H1 (cell line): Measurements from ENCODE around the gene DYRK1A. TPM values are rescaled to one million over a fixed set of nuclear protein-coding genes. Genes with fewer than 3 reads are reported as not detected.

Experiments
- CTCF ChIA-PET: fragments of 300-600 bp; sonication (Branson Sonifier 250); formaldehyde crosslinking; loops from one replicate; lab custom pipeline; 2021; ENCODE audit not compliant: partially characterized antibody; lab: Charles Lee
- POLR2A ChIA-PET: fragments of 300-600 bp; sonication (Branson Sonifier 250); formaldehyde crosslinking; loops from one replicate; lab custom pipeline; 2021; ENCODE audit warnings: inconsistent platforms; ENCODE audit not compliant: partially characterized antibody; lab: Charles Lee
- DNase-seq, 2 experiments: peaks; one replicate each; pipeline versions ENCODE4 v3.0.0 to v3.0.0-alpha.2; 2010 to 2022; ENCODE audit warnings: low spot score in 2 of 2, low read depth in 1 of 2, mixed read lengths in 1 of 2
- FAIRE-seq: peaks from 2 replicates; lab custom pipeline; 2011; peaks lifted over from hg19 to GRCh38; lab: Jason Lieb, UNC
- H2AFZ ChIP-seq: 2 replicates; pipeline ENCODE4 v1.8.1; 2012; ENCODE audit warnings: low read length, inconsistent platforms
- H2AK5ac ChIP-seq: 2 replicates; pipeline ENCODE4 v1.6.1; 2013; ENCODE audit warnings: low read depth, low read length
- H2BK120ac ChIP-seq: replicated peaks from 2 replicates; pipeline ENCODE3; 2013; ENCODE audit warnings: low read depth, low read length, inconsistent platforms
- H2BK12ac ChIP-seq: 2 replicates; pipeline ENCODE4 v1.6.1; 2013; ENCODE audit warnings: low read depth, low read length
- H2BK15ac ChIP-seq: 2 replicates; pipeline ENCODE4 v1.6.1; 2013; ENCODE audit warnings: low read length
- H2BK20ac ChIP-seq: 2 replicates; pipeline ENCODE4 v1.6.1; 2013; ENCODE audit warnings: low read length
- H2BK5ac ChIP-seq: 2 replicates; pipeline ENCODE4 v1.6.1; 2013; ENCODE audit warnings: low read depth, low read length
- H3K14ac ChIP-seq: 2 replicates; pipeline ENCODE4 v1.6.1; 2013; ENCODE audit warnings: inconsistent platforms; ENCODE audit not compliant: insufficient read length
- H3K18ac ChIP-seq: 2 replicates; pipeline ENCODE4 v1.6.1; 2013; ENCODE audit warnings: low read length; ENCODE audit errors: extremely low read depth
- H3K23ac ChIP-seq: 2 replicates; pipeline ENCODE4 v1.6.1; 2013; ENCODE audit warnings: inconsistent platforms; ENCODE audit not compliant: insufficient read length
- H3K23me2 ChIP-seq: 2 replicates; pipeline ENCODE4 v1.6.1; 2013; ENCODE audit warnings: low read depth, low read length
- H3K27ac ChIP-seq: 2 replicates; pipeline ENCODE4 v1.6.1; 2011; ENCODE audit warnings: low read depth, low read length, inconsistent platforms
- H3K27me3 ChIP-seq, 4 experiments: replicated peaks in 1 of 4; 1 replicate in 1 of 4; 2 replicates in 3 of 4; pipeline versions ENCODE4 v1.6.1 to v1.8.1; 2011 to 2013; ENCODE audit warnings: low read length in 3 of 4, mild to moderate bottlenecking in 3 of 4, inconsistent platforms in 2 of 4, mixed read lengths in 2 of 4, moderate library complexity in 1 of 4; ENCODE audit not compliant: control insufficient read depth in 3 of 4, insufficient read depth in 3 of 4; ENCODE audit errors: extremely low read depth in 1 of 4
- H3K36me3 ChIP-seq, 4 experiments: 2 replicates each; pipeline versions ENCODE4 v1.6.1 to v1.8.1; 2011 to 2013; ENCODE audit warnings: mild to moderate bottlenecking in 4 of 4, low read length in 3 of 4, moderate library complexity in 2 of 4, control low read depth in 1 of 4, inconsistent platforms in 1 of 4; ENCODE audit not compliant: insufficient read depth in 4 of 4, control insufficient read depth in 2 of 4
- H3K4ac ChIP-seq: replicated peaks from 2 replicates; pipeline ENCODE3; 2013; ENCODE audit warnings: low read length, low read depth, mixed read lengths, inconsistent platforms; ENCODE audit not compliant: insufficient read length
- H3K4me1 ChIP-seq, 4 experiments: replicated peaks in 1 of 4; 1 replicate in 1 of 4; 2 replicates in 3 of 4; pipeline versions ENCODE4 v1.6.1 to v1.8.1; 2011 to 2013; ENCODE audit warnings: low read length in 3 of 4, inconsistent platforms in 2 of 4, mixed read lengths in 1 of 4; ENCODE audit not compliant: insufficient read depth in 4 of 4, control insufficient read depth in 3 of 4
- H3K4me2 ChIP-seq, 2 experiments: 2 replicates each; pipeline versions ENCODE4 v1.6.1 to v1.8.1; 2011 to 2013; ENCODE audit warnings: low read depth in 2 of 2, low read length in 2 of 2, control low read depth in 1 of 2, inconsistent platforms in 1 of 2, mild to moderate bottlenecking in 1 of 2; ENCODE audit not compliant: insufficient read depth in 1 of 2
- H3K4me3 ChIP-seq, 4 experiments: fragments of 200-600, 300-600 bp in 1 of 4; sonication (generic), shearing (Covaris generic), sonication (Bioruptor Twin) in 1 of 4; 2 replicates each; pipeline versions ENCODE4 v1.5.1 to v1.8.1; 2011 to 2016; ENCODE audit warnings: low read length in 4 of 4, low read depth in 3 of 4, control low read depth in 2 of 4, inconsistent platforms in 2 of 4, mild to moderate bottlenecking in 2 of 4, mixed read lengths in 1 of 4, moderate library complexity in 1 of 4; ENCODE audit not compliant: insufficient read depth in 2 of 4; ENCODE audit errors: extremely low read depth in 1 of 4
- H3K56ac ChIP-seq: replicated peaks from 2 replicates; pipeline ENCODE3; 2013; ENCODE audit warnings: low read depth, mild to moderate bottlenecking, mixed read lengths, low read length, inconsistent platforms; ENCODE audit not compliant: insufficient read length
- H3K79me1 ChIP-seq: 2 replicates; pipeline ENCODE4 v1.6.1; 2013; ENCODE audit warnings: low read depth, low read length, control low read depth
- H3K79me2 ChIP-seq, 2 experiments: 2 replicates each; pipeline versions ENCODE4 v1.6.1 to v1.8.1; 2012 to 2013; ENCODE audit warnings: low read length in 2 of 2, mild to moderate bottlenecking in 2 of 2, inconsistent platforms in 1 of 2; ENCODE audit not compliant: insufficient read depth in 2 of 2, control insufficient read depth in 1 of 2
- H3K9ac ChIP-seq, 4 experiments: replicated peaks in 1 of 4; 1 replicate in 1 of 4; 2 replicates in 3 of 4; pipeline versions ENCODE4 v1.6.1 to v1.8.1; 2011 to 2013; ENCODE audit warnings: low read depth in 3 of 4, low read length in 3 of 4, control low read depth in 2 of 4, mild to moderate bottlenecking in 2 of 4, moderate library complexity in 2 of 4, inconsistent platforms in 1 of 4; ENCODE audit errors: extremely low read depth in 1 of 4
- H3K9me3 ChIP-seq, 2 experiments: 2 replicates each; pipeline versions ENCODE4 v1.6.1 to v1.8.1; 2012 to 2013; ENCODE audit warnings: mild to moderate bottlenecking in 2 of 2, moderate library complexity in 2 of 2, control low read depth in 1 of 2, inconsistent platforms in 1 of 2, low read depth in 1 of 2, low read length in 1 of 2, mixed read lengths in 1 of 2; ENCODE audit not compliant: insufficient read depth in 2 of 2
- H4K20me1 ChIP-seq, 2 experiments: replicated peaks in 1 of 2; 2 replicates each; pipeline versions ENCODE3 to v1.8.1; 2011 to 2013; ENCODE audit warnings: inconsistent platforms in 2 of 2, low read length in 2 of 2, mild to moderate bottlenecking in 1 of 2; ENCODE audit not compliant: insufficient read depth in 2 of 2, control insufficient read depth in 1 of 2
- H4K5ac ChIP-seq: 2 replicates; pipeline ENCODE4 v1.6.1; 2013; ENCODE audit warnings: low read length, low read depth, mixed read lengths, inconsistent platforms; ENCODE audit not compliant: insufficient read length
- H4K8ac ChIP-seq: 2 replicates; pipeline ENCODE4 v1.8.0; 2013; ENCODE audit warnings: mild to moderate bottlenecking, moderate library complexity, low read length, inconsistent platforms; ENCODE audit not compliant: insufficient read depth; ENCODE audit errors: extremely low read depth
- H4K91ac ChIP-seq: replicated peaks from 2 replicates; pipeline ENCODE3; 2013; ENCODE audit warnings: low read length, mixed read lengths, inconsistent platforms; ENCODE audit not compliant: insufficient read length
- CBX5 ChIP-seq: fragments of 300-800, 300-1000 bp; sonication (generic); IDR thresholded peaks from 2 replicates; pipeline ENCODE4 v1.7.1; 2016; ENCODE audit warnings: antibody characterized with exemption, low read length, low read depth
- CBX8 ChIP-seq: fragments of 300-800, 300-1000 bp; sonication (generic); IDR thresholded peaks from 2 replicates; pipeline ENCODE4 v1.7.1; 2016; ENCODE audit warnings: low read depth, low read length, borderline replicate concordance
- CREB1 ChIP-seq: IDR thresholded peaks from 2 replicates; pipeline ENCODE4 v1.6.1; 2012; ENCODE audit warnings: inconsistent platforms
- CTCF ChIP-seq, 3 experiments: IDR thresholded peaks; 1 replicate in 2 of 3; 2 replicates in 1 of 3; pipeline versions ENCODE4 v1.5.1 to v1.6.1; 2011; ENCODE audit warnings: low read length in 3 of 3, mild to moderate bottlenecking in 3 of 3, inconsistent platforms in 2 of 3, low read depth in 1 of 3, moderate library complexity in 1 of 3; ENCODE audit not compliant: insufficient read depth in 1 of 3; ENCODE audit errors: control extremely low read depth in 1 of 3
- EP300 ChIP-seq, 2 experiments: IDR thresholded peaks; 1 replicate in 1 of 2; 2 replicates in 1 of 2; pipeline ENCODE4 v1.6.1; 2011 to 2012; ENCODE audit warnings: low read depth in 2 of 2, low read length in 2 of 2, mild to moderate bottlenecking in 2 of 2, borderline replicate concordance in 1 of 2, inconsistent platforms in 1 of 2, moderate library complexity in 1 of 2
- JUN ChIP-seq: IDR thresholded peaks from 2 replicates; pipeline ENCODE4 v1.6.1; 2011; ENCODE audit warnings: low read depth, mild to moderate bottlenecking, improper control_type of control experiment, low read length
- KDM4A ChIP-seq: IDR thresholded peaks from one replicate; pipeline ENCODE4 v1.7.1; 2012; ENCODE audit warnings: low read depth, mild to moderate bottlenecking, moderate library complexity, low read length, inconsistent platforms; ENCODE audit not compliant: severe bottlenecking
- NANOG ChIP-seq: IDR thresholded peaks from 2 replicates; pipeline ENCODE4 v1.6.1; 2011; ENCODE audit warnings: low read length, low read depth, mild to moderate bottlenecking, inconsistent platforms; ENCODE audit not compliant: insufficient read depth, poor library complexity, severe bottlenecking
- RXRA ChIP-seq: IDR thresholded peaks from 2 replicates; pipeline ENCODE4 v1.6.1; 2011; ENCODE audit warnings: low read depth, mild to moderate bottlenecking, low read length, moderate library complexity; ENCODE audit not compliant: insufficient read depth
- SP2 ChIP-seq: IDR thresholded peaks from 2 replicates; pipeline ENCODE4 v1.6.1; 2012; ENCODE audit warnings: mild to moderate bottlenecking, low read length, inconsistent platforms
- WGBS, 2 experiments: shearing (Covaris generic) in 1 of 2; methylation state at CpG; one replicate each; pipeline versions ENCODE4 v1.1.6 to v1.1.7; 2013 to 2015; ENCODE audit warnings: low lambda C conversion rate in 2 of 2, mixed read lengths in 2 of 2, inconsistent platforms in 1 of 2, low coverage in 1 of 2, missing lambda C conversion rate in 1 of 2; ENCODE audit not compliant: insufficient replicate concordance in 2 of 2, insufficient coverage in 1 of 2, insufficient read length in 1 of 2; ENCODE audit errors: extremely low coverage in 1 of 2, missing lambda C conversion rate in 1 of 2; 5-methylcytosine and 5-hydroxymethylcytosine counted together
- polyA plus RNA-seq, 7 experiments: library from polyadenylated mRNA; depleted of rRNA in 3 of 7; stranded (reverse) in 5 of 7; unstranded in 2 of 7; fragments of >200 nt in 5 of 7; fragments of 200-250 nt in 2 of 7; gene quantifications; 1 replicate in 5 of 7; 2 replicates in 1 of 7; 4 replicates in 1 of 7; pipeline versions ENCODE4 v1.2.1 to v1.2.3, GENCODE V29; 2011 to 2013; ENCODE audit warnings: missing spikeins in 2 of 7, mixed read lengths in 2 of 7
- total RNA-seq: library from RNA; stranded (reverse); fragmentation: NEBNext Ultra II Directional; extraction: Animal tissue kit (Norgen Biotek cat#: 25700); gene quantifications from 2 replicates; pipeline ENCODE4 v1.2.1, GENCODE V29; 2021

DYRK1A gene
- total and polyA plus RNA-seq, 2 of the 8 experiments (the other 6 are each of a cell fraction or from before 2014, with no cell fraction given), result 61.1 to 62.2 TPM

GRCh38 chr21:37341254-37341960 is 25.2 kb upstream of the DYRK1A start:
- no peak overlapping the region for H3K14ac ChIP-seq
- no peaks in the 10 kb centered on the region for H3K79me1 ChIP-seq
- no peak overlapping the region for H4K8ac ChIP-seq
- no peak overlapping the region for H4K91ac ChIP-seq
- H2BK20ac ChIP-seq, result no peak overlapping the region
- no peak overlapping the region for H3K18ac ChIP-seq
- H3K4me2 ChIP-seq, result no peak overlapping the region
- 0 out of 2 replicates have a peak overlapping the region, but pooled peaks have one; percentile 1 for H2AFZ ChIP-seq
- no peak overlapping the region for H2BK120ac ChIP-seq
- H3K56ac ChIP-seq, result no peak overlapping the region
- 84% methylated on average over 8 of the region's 8 CpGs; no CpG with 5 or more reads in 1 of the 2 experiments for WGBS, 2 experiments
- no peak overlapping the region for H3K23ac ChIP-seq
- H3K36me3 ChIP-seq, result no peaks in the 10 kb centered on the region
- H3K23me2 ChIP-seq, result no peaks in the 10 kb centered on the region
- no peaks in the 10 kb centered on the region for H3K9me3 ChIP-seq
- no peak overlapping the region for H2BK12ac ChIP-seq
- H3K9ac ChIP-seq, result no peak overlapping the region
- POLR2A ChIA-PET, result no interaction called here
- H3K4ac ChIP-seq, result no peak overlapping the region
- no peak overlapping the region for H2BK15ac ChIP-seq
- H4K5ac ChIP-seq, result no peak overlapping the region
- no peak overlapping the region for H3K4me3 ChIP-seq
- no peak overlapping the region for H3K27ac ChIP-seq
- CTCF ChIA-PET, result no interaction called here
- DNase-seq, result no peak
- H3K27me3 ChIP-seq, result no peaks in the 10 kb centered on the region
- H3K4me1 ChIP-seq, result peaks cover 0 to 3% (median 0%) of the 10 kb centered on the region in 4 experiments; a peak in 1 of 7 replicates
- H3K79me2 ChIP-seq, result no peaks in the 10 kb centered on the region
- FAIRE-seq, result no peak
- no peak overlapping the region for H2AK5ac ChIP-seq
- H2BK5ac ChIP-seq, result no peak overlapping the region
- H4K20me1 ChIP-seq, result no peaks in the 10 kb centered on the region
- no peak for TF ChIP-seq CTCF (IDR thresholded peaks at IDR 0.05; ENCODE audit: control extremely low read depth in 1 of 3, insufficient read depth in 1 of 3, low read depth in 1 of 3, low read length in 3 of 3)
- TF ChIP-seq SP2, result no peak
- no peak for TF ChIP-seq EP300 (IDR thresholded peaks at IDR 0.05; ENCODE audit: borderline replicate concordance in 1 of 2, low read depth in 2 of 2, low read length in 2 of 2)
- no peak for TF ChIP-seq CREB1
- TF ChIP-seq CBX5, result no peak
- TF ChIP-seq KDM4A, result no peak
- no peak for TF ChIP-seq RXRA
- no peak for TF ChIP-seq CBX8
- no peak for TF ChIP-seq JUN
- no peak for TF ChIP-seq NANOG
